Measurements from ENCODE around the gene ESRRB.

The ESRRB gene

GRCh38 chr14:76375947-76376404 lies at the start of gene ESRRB (continued):
- TF ChIP-seq ZNF18 (tag by site-specific recombination; IDR thresholded peaks at IDR 0.05): no peak
- no peak for TF ChIP-seq ZNF292 (tag by site-specific recombination; IDR thresholded peaks at IDR 0.05; ENCODE audit: borderline replicate concordance, low read depth)
- no peak for TF ChIP-seq KLF7 (tag by site-specific recombination; IDR thresholded peaks at IDR 0.05; ENCODE audit: borderline replicate concordance)
- peak; percentile 59 for TF ChIP-seq GLIS2 (tag by site-specific recombination; IDR thresholded peaks at IDR 0.05)
- TF ChIP-seq MEIS1 (CRISPR knock-in tag; IDR thresholded peaks at IDR 0.05; ENCODE audit: borderline replicate concordance): no peak
- no peak for TF ChIP-seq GLIS1 (tag by site-specific recombination; IDR thresholded peaks at IDR 0.05)
- TF ChIP-seq, protein P1, sequence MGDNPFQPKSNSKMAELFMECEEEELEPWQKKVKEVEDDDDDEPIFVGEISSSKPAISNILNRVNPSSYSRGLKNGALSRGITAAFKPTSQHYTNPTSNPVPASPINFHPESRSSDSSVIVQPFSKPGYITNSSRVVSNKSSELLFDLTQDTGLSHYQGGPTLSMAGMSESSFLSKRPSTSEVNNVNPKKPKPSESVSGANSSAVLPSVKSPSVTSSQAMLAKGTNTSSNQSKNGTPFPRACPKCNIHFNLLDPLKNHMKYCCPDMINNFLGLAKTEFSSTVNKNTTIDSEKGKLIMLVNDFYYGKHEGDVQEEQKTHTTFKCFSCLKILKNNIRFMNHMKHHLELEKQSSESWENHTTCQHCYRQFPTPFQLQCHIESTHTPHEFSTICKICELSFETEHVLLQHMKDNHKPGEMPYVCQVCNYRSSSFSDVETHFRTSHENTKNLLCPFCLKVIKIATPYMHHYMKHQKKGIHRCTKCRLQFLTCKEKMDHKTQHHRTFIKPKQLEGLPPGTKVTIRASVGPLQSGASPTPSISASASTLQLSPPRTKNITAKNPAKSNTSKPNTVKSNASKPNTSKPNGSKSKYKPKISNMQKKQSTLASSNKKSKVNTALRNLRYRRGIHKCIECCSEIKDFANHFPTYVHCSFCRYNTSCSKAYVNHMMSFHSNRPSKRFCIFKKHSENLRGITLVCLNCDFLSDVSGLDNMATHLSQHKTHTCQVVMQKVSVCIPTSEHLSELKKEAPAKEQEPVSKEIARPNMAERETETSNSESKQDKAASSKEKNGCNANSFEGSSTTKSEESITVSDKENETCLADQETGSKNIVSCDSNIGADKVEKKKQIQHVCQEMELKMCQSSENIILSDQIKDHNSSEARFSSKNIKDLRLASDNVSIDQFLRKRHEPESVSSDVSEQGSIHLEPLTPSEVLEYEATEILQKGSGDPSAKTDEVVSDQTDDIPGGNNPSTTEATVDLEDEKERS (tag by site-specific recombination; IDR thresholded peaks at IDR 0.05): no peak
- no peak; the same call in 1 of the 2 replicates for TF ChIP-seq ZNF391 (tag by site-specific recombination; IDR thresholded peaks at IDR 0.05; ENCODE audit: borderline replicate concordance, low read depth)
- no peak for TF ChIP-seq ZNF202 (tag by site-specific recombination; IDR thresholded peaks at IDR 0.05; ENCODE audit: borderline replicate concordance)
- TF ChIP-seq ZBTB8A (tag by site-specific recombination; IDR thresholded peaks at IDR 0.05): peak; percentile 70
- peak; percentile 54 for TF ChIP-seq PATZ1 (tag by site-specific recombination; IDR thresholded peaks at IDR 0.05)
- no peak for TF ChIP-seq ZNF19 (tag by site-specific recombination; IDR thresholded peaks at IDR 0.05; ENCODE audit: low read depth)
- no peak for TF ChIP-seq SALL2 (tag by site-specific recombination; IDR thresholded peaks at IDR 0.05; ENCODE audit: borderline replicate concordance)
- peak; percentile 72 for TF ChIP-seq ZFHX2 (tag by site-specific recombination; conservative IDR thresholded peaks at IDR 0.05)
- TF ChIP-seq, protein P2, sequence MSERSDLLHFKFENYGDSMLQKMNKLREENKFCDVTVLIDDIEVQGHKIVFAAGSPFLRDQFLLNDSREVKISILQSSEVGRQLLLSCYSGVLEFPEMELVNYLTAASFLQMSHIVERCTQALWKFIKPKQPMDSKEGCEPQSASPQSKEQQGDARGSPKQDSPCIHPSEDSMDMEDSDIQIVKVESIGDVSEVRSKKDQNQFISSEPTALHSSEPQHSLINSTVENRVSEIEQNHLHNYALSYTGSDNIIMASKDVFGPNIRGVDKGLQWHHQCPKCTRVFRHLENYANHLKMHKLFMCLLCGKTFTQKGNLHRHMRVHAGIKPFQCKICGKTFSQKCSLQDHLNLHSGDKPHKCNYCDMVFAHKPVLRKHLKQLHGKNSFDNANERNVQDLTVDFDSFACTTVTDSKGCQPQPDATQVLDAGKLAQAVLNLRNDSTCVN (tag by site-specific recombination; optimal IDR thresholded peaks at IDR 0.05): peak; percentile 87
- no peak for TF ChIP-seq ZNF266 (tag by site-specific recombination; IDR thresholded peaks at IDR 0.05; ENCODE audit: low read depth)
- no peak for TF ChIP-seq ZNF184 (tag by site-specific recombination; IDR thresholded peaks at IDR 0.05)
- no peak for TF ChIP-seq ZNF596 (tag by site-specific recombination; IDR thresholded peaks at IDR 0.05)
- TF ChIP-seq ZNF132 (tag by site-specific recombination; IDR thresholded peaks at IDR 0.05; ENCODE audit: borderline replicate concordance): no peak
- TF ChIP-seq ZNF837 (tag by site-specific recombination; IDR thresholded peaks at IDR 0.05): no peak
- TF ChIP-seq PRDM10 (tag by site-specific recombination; IDR thresholded peaks at IDR 0.05): peak; percentile 17; the same call in 1 of the 2 replicates
- TF ChIP-seq INSM2 (tag by site-specific recombination; IDR thresholded peaks at IDR 0.05): no peak
- TF ChIP-seq ZNF2 (tag by site-specific recombination; IDR thresholded peaks at IDR 0.05): no peak
- TF ChIP-seq, protein P3, sequence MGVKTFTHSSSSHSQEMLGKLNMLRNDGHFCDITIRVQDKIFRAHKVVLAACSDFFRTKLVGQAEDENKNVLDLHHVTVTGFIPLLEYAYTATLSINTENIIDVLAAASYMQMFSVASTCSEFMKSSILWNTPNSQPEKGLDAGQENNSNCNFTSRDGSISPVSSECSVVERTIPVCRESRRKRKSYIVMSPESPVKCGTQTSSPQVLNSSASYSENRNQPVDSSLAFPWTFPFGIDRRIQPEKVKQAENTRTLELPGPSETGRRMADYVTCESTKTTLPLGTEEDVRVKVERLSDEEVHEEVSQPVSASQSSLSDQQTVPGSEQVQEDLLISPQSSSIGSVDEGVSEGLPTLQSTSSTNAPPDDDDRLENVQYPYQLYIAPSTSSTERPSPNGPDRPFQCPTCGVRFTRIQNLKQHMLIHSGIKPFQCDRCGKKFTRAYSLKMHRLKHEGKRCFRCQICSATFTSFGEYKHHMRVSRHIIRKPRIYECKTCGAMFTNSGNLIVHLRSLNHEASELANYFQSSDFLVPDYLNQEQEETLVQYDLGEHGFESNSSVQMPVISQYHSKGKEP (tag by site-specific recombination; IDR thresholded peaks at IDR 0.05): no peak
